ENCODE measurements around the gene FTO. TPM values are rescaled to one million over a fixed set of nuclear protein-coding genes. Genes with fewer than 3 reads are reported as not detected.

Gene FTO
- total and polyA plus RNA-seq, 9 donors, result 45.0 to 71.1 (median 55.6) TPM

DNA sequence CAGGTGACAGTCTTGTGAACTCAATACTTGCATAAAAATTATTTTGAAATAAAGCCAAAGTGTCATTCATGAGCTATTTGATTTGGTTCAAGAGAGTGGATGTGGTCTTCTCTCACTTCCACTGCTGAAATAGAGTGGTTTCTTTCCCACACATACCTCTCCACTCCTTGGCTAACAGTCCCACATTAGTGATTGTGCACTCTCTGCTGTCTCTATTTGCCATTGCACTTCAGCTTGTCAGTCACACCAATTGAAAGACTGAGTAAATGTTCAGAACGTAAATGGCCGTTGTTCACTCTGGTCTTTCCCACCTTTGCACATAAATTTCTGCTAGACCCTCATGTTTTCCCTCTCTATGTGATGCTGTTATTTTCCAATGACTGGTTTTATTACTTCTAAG, 197.5 kb downstream of the FTO start:
- no peaks in the 10 kb centered on the region for H3K27me3 ChIP-seq (ENCODE audit: control insufficient read depth, insufficient read depth, low read length)
- H3K4me3 ChIP-seq (ENCODE audit: low read length), result no peak overlapping the region
- peaks cover 3% of the 10 kb centered on the region for H3K36me3 ChIP-seq (ENCODE audit: control insufficient read depth, insufficient read depth, low read length)
- no peaks in the 10 kb centered on the region for H3K9me3 ChIP-seq (replicated peaks; ENCODE audit: control insufficient read depth, low read depth, low read length)
- DNase-seq, result no peak
- H3K27ac ChIP-seq (ENCODE audit: low read length), result no peak overlapping the region
- no CpG with 5 or more reads among the region's 2 CpGs for WGBS (ENCODE audit: insufficient coverage)
- peaks cover 4% of the 10 kb centered on the region for H3K4me1 ChIP-seq (ENCODE audit: control insufficient read depth, insufficient read depth, low read length)

- WGBS (ENCODE audit: insufficient coverage), result 79% methylated on average over 4 of the region's 6 CpGs
- Histone ChIP-seq H3K9me3 (replicated peaks; ENCODE audit: control insufficient read depth, low read depth, low read length) (no peaks in the 10 kb centered on the region), H3K4me3 (ENCODE audit: low read length) (no peak overlapping the region), H3K36me3 (ENCODE audit: control insufficient read depth, insufficient read depth, low read length) (peaks cover 6% of the 10 kb centered on the region), H3K27me3 (ENCODE audit: control insufficient read depth, insufficient read depth, low read length) (no peaks in the 10 kb centered on the region), H3K27ac (ENCODE audit: low read length) (no peak overlapping the region), H3K4me1 (ENCODE audit: control insufficient read depth, insufficient read depth, low read length) (peaks cover 3% of the 10 kb centered on the region)
- DNase-seq, result no peak
Measured at GRCh38 chr16:53904533-53904932, 200.6 kb downstream of the FTO start.

DNA sequence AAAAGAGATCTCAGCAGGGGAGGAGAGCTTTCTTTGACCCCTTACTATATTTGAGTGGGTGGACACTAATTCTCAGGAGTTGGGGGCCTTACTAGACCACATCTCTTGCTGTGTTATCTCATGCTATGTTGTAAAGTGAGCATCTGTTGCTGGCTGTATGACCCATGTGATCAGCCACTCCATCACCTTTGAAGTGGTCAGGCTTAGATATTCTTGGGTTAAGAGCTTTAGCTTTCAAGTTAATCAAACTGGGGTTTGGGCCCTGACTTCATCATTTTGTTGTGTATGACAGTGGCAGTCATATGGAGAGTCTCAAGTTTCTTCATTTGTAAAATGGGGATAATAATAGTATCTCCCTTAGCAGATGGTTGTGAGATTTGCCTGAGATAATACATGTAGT, 201.1 kb downstream of the FTO start:
- peaks cover 6% of the 10 kb centered on the region for H3K36me3 ChIP-seq (ENCODE audit: control insufficient read depth, insufficient read depth, low read length)
- H3K27ac ChIP-seq (ENCODE audit: low read length), result no peak overlapping the region
- H3K27me3 ChIP-seq (ENCODE audit: control insufficient read depth, insufficient read depth, low read length), result no peaks in the 10 kb centered on the region
- H3K4me1 ChIP-seq (ENCODE audit: control insufficient read depth, insufficient read depth, low read length), result peaks cover 3% of the 10 kb centered on the region
- no peak overlapping the region for H3K4me3 ChIP-seq (ENCODE audit: low read length)
- no peaks in the 10 kb centered on the region for H3K9me3 ChIP-seq (replicated peaks; ENCODE audit: control insufficient read depth, low read depth, low read length)
- DNase-seq, result no peak

DNA sequence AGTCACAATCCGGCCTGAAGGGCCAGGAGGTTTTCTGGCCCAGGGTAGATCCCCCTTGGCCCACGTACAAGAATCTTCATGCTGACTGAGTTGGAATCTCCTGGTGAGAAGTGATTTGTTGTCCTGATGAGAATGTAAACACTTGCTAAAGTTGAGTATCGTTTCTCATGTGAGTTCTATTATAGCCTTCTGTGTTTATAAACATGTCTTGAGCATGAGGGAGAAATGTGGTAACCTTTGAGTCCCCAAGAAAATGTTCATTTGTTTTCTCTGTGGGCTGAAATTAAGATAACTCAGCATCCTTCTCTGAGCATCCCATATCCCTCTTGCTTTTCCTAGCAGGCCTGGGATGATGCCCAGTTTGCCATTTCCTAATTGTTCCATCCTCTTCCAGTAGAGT, 204.8 kb downstream of the FTO start:
- H3K4me1 ChIP-seq (ENCODE audit: control insufficient read depth, insufficient read depth, low read length), result peaks cover 6% of the 10 kb centered on the region
- no peak for DNase-seq
- 80% methylated on average over 1 of the region's 3 CpGs for WGBS (ENCODE audit: insufficient coverage)
- H3K9me3 ChIP-seq (replicated peaks; ENCODE audit: control insufficient read depth, low read depth, low read length), result no peaks in the 10 kb centered on the region
- no peak overlapping the region for H3K4me3 ChIP-seq (ENCODE audit: low read length)
- H3K27ac ChIP-seq (ENCODE audit: low read length), result no peak overlapping the region
- H3K27me3 ChIP-seq (ENCODE audit: control insufficient read depth, insufficient read depth, low read length), result no peaks in the 10 kb centered on the region
- peaks cover 6% of the 10 kb centered on the region for H3K36me3 ChIP-seq (ENCODE audit: control insufficient read depth, insufficient read depth, low read length)

GRCh38 chr16:53910990-53911389, 207.0 kb downstream of the FTO start:
- Histone ChIP-seq H3K27me3 (ENCODE audit: control insufficient read depth, insufficient read depth, low read length) (no peaks in the 10 kb centered on the region), H3K4me3 (ENCODE audit: low read length) (no peak overlapping the region), H3K4me1 (ENCODE audit: control insufficient read depth, insufficient read depth, low read length) (peaks cover 19% of the 10 kb centered on the region), H3K9me3 (replicated peaks; ENCODE audit: control insufficient read depth, low read depth, low read length) (no peaks in the 10 kb centered on the region), H3K36me3 (ENCODE audit: control insufficient read depth, insufficient read depth, low read length) (peaks cover 3% of the 10 kb centered on the region), H3K27ac (ENCODE audit: low read length) (no peak overlapping the region)
- DNase-seq, result no peak
- 89% methylated on average over 5 of the region's 7 CpGs for WGBS (ENCODE audit: insufficient coverage)

- 64% methylated on average over 2 of the region's 2 CpGs for WGBS (ENCODE audit: insufficient coverage)
- H3K4me1 ChIP-seq (ENCODE audit: control insufficient read depth, insufficient read depth, low read length), result peaks cover 19% of the 10 kb centered on the region
- no peak overlapping the region for H3K27ac ChIP-seq (ENCODE audit: low read length)
- no peaks in the 10 kb centered on the region for H3K9me3 ChIP-seq (replicated peaks; ENCODE audit: control insufficient read depth, low read depth, low read length)
- no peak for DNase-seq
- no peak overlapping the region for H3K4me3 ChIP-seq (ENCODE audit: low read length)
- no peaks in the 10 kb centered on the region for H3K27me3 ChIP-seq (ENCODE audit: control insufficient read depth, insufficient read depth, low read length)
- H3K36me3 ChIP-seq (ENCODE audit: control insufficient read depth, insufficient read depth, low read length), result peaks cover 3% of the 10 kb centered on the region
Measured at GRCh38 chr16:53911513-53911912, 207.6 kb downstream of the FTO start.

GRCh38 chr16:53912155-53912554, 208.2 kb downstream of the FTO start:
- H3K36me3 ChIP-seq (ENCODE audit: control insufficient read depth, insufficient read depth, low read length), result no peaks in the 10 kb centered on the region
- peaks cover 19% of the 10 kb centered on the region for H3K4me1 ChIP-seq (ENCODE audit: control insufficient read depth, insufficient read depth, low read length)
- H3K27ac ChIP-seq (ENCODE audit: low read length), result no peak overlapping the region
- DNase-seq, result no peak
- H3K27me3 ChIP-seq (ENCODE audit: control insufficient read depth, insufficient read depth, low read length), result no peaks in the 10 kb centered on the region
- no CpG with 5 or more reads among the region's 2 CpGs for WGBS (ENCODE audit: insufficient coverage)
- no peak overlapping the region for H3K4me3 ChIP-seq (ENCODE audit: low read length)
- no peaks in the 10 kb centered on the region for H3K9me3 ChIP-seq (replicated peaks; ENCODE audit: control insufficient read depth, low read depth, low read length)

DNA sequence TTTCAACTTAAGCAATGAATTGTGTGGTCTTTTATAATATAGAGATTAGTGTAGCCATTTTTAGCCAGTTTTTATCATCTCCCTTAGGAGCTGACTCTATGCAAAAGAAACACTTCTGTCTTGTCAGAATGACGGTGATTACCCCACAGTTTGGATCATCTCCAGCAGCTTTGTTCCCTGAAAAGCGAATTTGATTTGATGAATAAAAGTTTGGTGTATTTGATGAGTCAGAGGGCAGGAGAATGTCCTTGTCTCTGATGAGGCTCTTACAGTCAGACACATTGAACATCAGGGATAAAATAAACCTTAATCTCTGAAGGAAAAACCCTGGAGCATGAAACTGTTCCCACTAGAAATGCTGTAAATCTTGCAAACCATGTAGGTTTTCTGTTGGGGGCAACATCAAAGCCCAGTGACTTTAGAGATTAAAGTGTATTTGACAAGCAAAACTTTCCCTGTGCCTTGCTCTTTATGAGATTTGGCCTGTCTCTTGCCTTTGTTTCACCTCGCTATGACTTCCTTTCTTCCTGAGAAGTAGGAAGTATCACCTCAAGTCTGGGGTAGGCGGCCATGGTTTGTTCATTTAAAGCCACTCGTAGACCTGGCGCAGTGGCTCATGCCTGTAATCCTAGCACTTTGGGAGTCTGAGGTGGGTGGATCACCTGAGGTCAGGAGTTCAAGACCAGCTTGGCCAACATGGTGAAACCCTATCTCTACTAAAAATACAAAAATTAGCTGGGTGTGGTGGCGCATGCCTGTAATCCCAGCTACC, 209.3 kb downstream of the FTO start:
- Histone ChIP-seq H3K27me3 (ENCODE audit: control insufficient read depth, insufficient read depth, low read length) (no peaks in the 10 kb centered on the region), H3K4me3 (ENCODE audit: low read length) (no peak overlapping the region), H3K9me3 (replicated peaks; ENCODE audit: control insufficient read depth, low read depth, low read length) (no peaks in the 10 kb centered on the region), H3K36me3 (ENCODE audit: control insufficient read depth, insufficient read depth, low read length) (no peaks in the 10 kb centered on the region), H3K4me1 (ENCODE audit: control insufficient read depth, insufficient read depth, low read length) (peaks cover 19% of the 10 kb centered on the region), H3K27ac (ENCODE audit: low read length) (no peak overlapping the region)
- peak; percentile 67 for DNase-seq
- 100% methylated on average over 1 of the region's 7 CpGs for WGBS (ENCODE audit: insufficient coverage)

DNA sequence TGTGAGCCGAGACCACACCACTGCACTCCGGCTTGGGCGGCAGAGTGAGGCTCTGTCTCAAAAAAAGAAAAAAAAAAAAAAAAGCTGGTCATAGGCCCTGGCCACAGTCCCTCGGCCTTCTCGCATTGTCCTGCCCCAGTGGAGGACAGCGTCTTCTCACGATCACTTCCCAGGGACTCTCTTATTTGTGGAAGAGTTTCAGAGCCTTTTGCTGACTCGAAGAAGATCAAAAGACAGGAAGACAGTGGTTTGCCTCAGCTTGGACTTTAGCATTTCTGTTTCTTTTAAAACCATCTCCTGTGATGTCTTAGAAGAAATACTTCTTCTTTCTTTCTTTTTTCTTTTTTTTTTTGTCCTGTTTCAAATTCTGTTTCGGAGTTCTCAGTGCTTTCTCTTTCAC, 210.0 kb downstream of the FTO start:
- no peaks in the 10 kb centered on the region for H3K9me3 ChIP-seq (replicated peaks; ENCODE audit: control insufficient read depth, low read depth, low read length)
- H3K27me3 ChIP-seq (ENCODE audit: control insufficient read depth, insufficient read depth, low read length), result no peaks in the 10 kb centered on the region
- DNase-seq, result peak; percentile 56
- 40% methylated on average over 1 of the region's 9 CpGs for WGBS (ENCODE audit: insufficient coverage)
- H3K4me1 ChIP-seq (ENCODE audit: control insufficient read depth, insufficient read depth, low read length), result peaks cover 16% of the 10 kb centered on the region
- no peaks in the 10 kb centered on the region for H3K36me3 ChIP-seq (ENCODE audit: control insufficient read depth, insufficient read depth, low read length)
- no peak overlapping the region for H3K27ac ChIP-seq (ENCODE audit: low read length)
- no peak overlapping the region for H3K4me3 ChIP-seq (ENCODE audit: low read length)

DNA sequence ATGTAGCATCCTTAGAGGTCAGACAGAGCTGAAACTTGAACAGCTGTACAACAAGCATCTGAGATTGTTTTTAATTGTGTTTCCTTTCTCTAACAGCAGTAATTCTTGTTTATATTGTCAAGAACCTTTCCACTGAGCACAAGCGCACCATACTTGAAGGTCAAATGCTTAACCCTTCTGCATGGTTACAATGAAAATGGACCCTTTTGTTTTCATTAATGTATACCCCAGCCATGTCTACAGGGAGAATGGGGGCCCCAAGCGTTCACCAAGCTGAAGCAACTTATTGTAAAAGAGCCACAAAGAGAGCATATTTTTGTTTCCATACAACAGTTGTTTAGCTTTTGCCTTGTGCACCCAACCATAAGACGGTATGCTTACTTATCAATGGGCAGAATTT, 210.8 kb downstream of the FTO start:
- 100% methylated on average over 1 of the region's 3 CpGs for WGBS (ENCODE audit: insufficient coverage)
- H3K9me3 ChIP-seq (replicated peaks; ENCODE audit: control insufficient read depth, low read depth, low read length), result no peaks in the 10 kb centered on the region
- no peak overlapping the region for H3K27ac ChIP-seq (ENCODE audit: low read length)
- no peaks in the 10 kb centered on the region for H3K27me3 ChIP-seq (ENCODE audit: control insufficient read depth, insufficient read depth, low read length)
- no peaks in the 10 kb centered on the region for H3K36me3 ChIP-seq (ENCODE audit: control insufficient read depth, insufficient read depth, low read length)
- no peak for DNase-seq
- H3K4me3 ChIP-seq (ENCODE audit: low read length), result no peak overlapping the region
- peaks cover 16% of the 10 kb centered on the region for H3K4me1 ChIP-seq (ENCODE audit: control insufficient read depth, insufficient read depth, low read length)

Data from muscle of leg (tissue), 11 donors.